Measurements from ENCODE around the gene PTPN1. TPM values are rescaled to one million over a fixed set of nuclear protein-coding genes. Genes with fewer than 3 reads are reported as not detected.

The PTPN1 gene
- total and polyA plus RNA-seq, 10 of the 15 experiments (the other 5 are each of a cell fraction or from before 2014, with no cell fraction given), result 15.9 to 74.7 (median 43.9) TPM

DNA sequence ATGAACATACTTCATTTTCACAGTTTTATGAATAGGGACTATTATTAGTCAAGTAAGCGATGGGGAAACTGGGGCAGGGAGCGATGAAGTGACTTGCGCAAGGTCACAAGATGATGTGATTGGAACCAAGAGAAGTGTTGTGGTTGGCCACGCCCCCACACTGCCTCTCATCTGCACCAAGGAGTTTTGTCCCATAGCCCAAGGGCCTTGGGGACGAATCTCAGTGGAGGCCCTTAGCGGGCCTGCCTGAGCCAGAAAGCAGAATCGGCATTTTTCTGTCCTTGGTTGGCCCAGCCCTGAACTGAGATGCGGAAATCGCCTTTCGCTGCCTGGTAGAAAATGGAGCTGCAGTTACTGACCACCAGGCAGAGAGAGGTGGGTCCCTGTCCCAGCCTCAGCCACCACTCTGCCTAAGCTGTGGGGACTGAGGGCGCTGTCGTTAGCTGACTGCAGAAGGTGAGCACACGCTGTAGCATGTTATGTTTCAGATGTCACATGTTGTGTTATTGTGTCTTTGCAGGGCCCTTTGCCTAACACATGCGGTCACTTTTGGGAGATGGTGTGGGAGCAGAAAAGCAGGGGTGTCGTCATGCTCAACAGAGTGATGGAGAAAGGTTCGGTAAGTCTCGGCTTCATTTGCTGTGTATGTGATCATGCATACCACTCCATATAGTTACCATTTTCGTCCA is 57.8 kb downstream of the PTPN1 start:
- no peaks in the 10 kb centered on the region for H3K9me3 ChIP-seq (replicated peaks; ENCODE audit: control insufficient read depth, insufficient read depth, low read length)
- peaks cover 5% of the 10 kb centered on the region; the same call in 1 of the 2 replicates for H4K20me1 ChIP-seq (ENCODE audit: control insufficient read depth, insufficient read depth)
- peaks cover 31% of the 10 kb centered on the region for H3K79me2 ChIP-seq (ENCODE audit: control insufficient read depth, insufficient read depth, low read length)
- no peak overlapping the region for H3K9ac ChIP-seq (ENCODE audit: control insufficient read depth, insufficient read depth, low read length)
- no peak overlapping the region for H3K4me2 ChIP-seq (ENCODE audit: control insufficient read depth, insufficient read depth)
- no peak overlapping the region for H3K4me3 ChIP-seq
- in situ Hi-C loops (cut with MboI), result no loop called here
- no peaks in the 10 kb centered on the region for H3K27me3 ChIP-seq (replicated peaks in 1 of 2; ENCODE audit: control insufficient read depth in 2 of 2, insufficient read depth in 2 of 2, low read length in 1 of 2)
- WGBS (ENCODE audit: insufficient coverage, insufficient replicate concordance, low lambda C conversion rate, missing lambda C conversion rate), result 84% methylated on average over 18 of the region's 18 CpGs
- peaks cover 20 to 49% of the 10 kb centered on the region in 2 experiments for H3K36me3 ChIP-seq (ENCODE audit: control insufficient read depth in 2 of 2, insufficient read depth in 2 of 2, low read length in 1 of 2)
- ChIA-PET SMC1A (ENCODE audit: uncharacterized antibody, unreplicated experiment) (interaction anchor here (73.1 kb wide), 1 partner anchor 59 kb away, joined by 2799 read pairs; the partner anchor contains the start of gene PTPN1), RAD21 (ENCODE audit: unreplicated experiment) (interaction anchor here (1.6 kb wide), 1 partner anchor 84 kb away, joined by 5 read pairs; no protein-coding TSS in a partner anchor), POLR2A (no interaction called here), CTCF (interaction anchor here (1.4 kb wide), 1 partner anchor 84 kb away, joined by 4 read pairs; no protein-coding TSS in a partner anchor)
- no peak overlapping the region for H2AFZ ChIP-seq (ENCODE audit: control insufficient read depth, low read depth, low read length)
- FAIRE-seq (no peak), DNase-seq (ENCODE audit: low read depth, low spot score) (no peak), ATAC-seq (no peak)
- no TSS peak for BruUV-seq (replicated peaks)
- intact Hi-C loops (cut with micrococcal nuclease; ENCODE audit: unreplicated experiment), result no loop called here
- no peak overlapping the region for H3K27ac ChIP-seq (ENCODE audit: control insufficient read depth, insufficient read depth)
- H3K4me1 ChIP-seq (ENCODE audit: control insufficient read depth, insufficient read depth, low read length), result peaks cover 25% of the 10 kb centered on the region
- TF ChIP-seq FOXK2 (IDR thresholded peaks at IDR 0.05), result no peak
- TF ChIP-seq USF1 (IDR thresholded peaks at IDR 0.05; ENCODE audit: borderline replicate concordance, extremely low read length, insufficient read depth, low read depth, low read length), result no peak
- no peak for TF ChIP-seq RAD21 (IDR thresholded peaks at IDR 0.05; ENCODE audit: insufficient read depth, low read depth, low read length)
- TF ChIP-seq, protein P1, sequence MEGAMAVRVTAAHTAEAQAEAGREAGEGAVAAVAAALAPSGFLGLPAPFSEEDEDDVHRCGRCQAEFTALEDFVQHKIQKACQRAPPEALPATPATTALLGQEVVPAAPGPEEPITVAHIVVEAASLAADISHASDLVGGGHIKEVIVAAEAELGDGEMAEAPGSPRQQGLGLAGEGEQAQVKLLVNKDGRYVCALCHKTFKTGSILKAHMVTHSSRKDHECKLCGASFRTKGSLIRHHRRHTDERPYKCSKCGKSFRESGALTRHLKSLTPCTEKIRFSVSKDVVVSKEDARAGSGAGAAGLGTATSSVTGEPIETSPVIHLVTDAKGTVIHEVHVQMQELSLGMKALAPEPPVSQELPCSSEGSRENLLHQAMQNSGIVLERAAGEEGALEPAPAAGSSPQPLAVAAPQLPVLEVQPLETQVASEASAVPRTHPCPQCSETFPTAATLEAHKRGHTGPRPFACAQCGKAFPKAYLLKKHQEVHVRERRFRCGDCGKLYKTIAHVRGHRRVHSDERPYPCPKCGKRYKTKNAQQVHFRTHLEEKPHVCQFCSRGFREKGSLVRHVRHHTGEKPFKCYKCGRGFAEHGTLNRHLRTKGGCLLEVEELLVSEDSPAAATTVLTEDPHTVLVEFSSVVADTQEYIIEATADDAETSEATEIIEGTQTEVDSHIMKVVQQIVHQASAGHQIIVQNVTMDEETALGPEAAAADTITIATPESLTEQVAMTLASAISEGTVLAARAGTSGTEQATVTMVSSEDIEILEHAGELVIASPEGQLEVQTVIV (IDR thresholded peaks at IDR 0.05; ENCODE audit: borderline replicate concordance, partially characterized antibody), result no peak
- no peak for TF ChIP-seq BCL3 (IDR thresholded peaks at IDR 0.05; ENCODE audit: borderline replicate concordance, insufficient read depth, low read depth, low read length, poor library complexity, severe bottlenecking)
- no peak for TF ChIP-seq ZNF687 (IDR thresholded peaks at IDR 0.05)
- TF ChIP-seq POLR2AphosphoS2 (IDR thresholded peaks at IDR 0.05; ENCODE audit: low read depth, low read length), result no peak
- TF ChIP-seq, protein P2, sequence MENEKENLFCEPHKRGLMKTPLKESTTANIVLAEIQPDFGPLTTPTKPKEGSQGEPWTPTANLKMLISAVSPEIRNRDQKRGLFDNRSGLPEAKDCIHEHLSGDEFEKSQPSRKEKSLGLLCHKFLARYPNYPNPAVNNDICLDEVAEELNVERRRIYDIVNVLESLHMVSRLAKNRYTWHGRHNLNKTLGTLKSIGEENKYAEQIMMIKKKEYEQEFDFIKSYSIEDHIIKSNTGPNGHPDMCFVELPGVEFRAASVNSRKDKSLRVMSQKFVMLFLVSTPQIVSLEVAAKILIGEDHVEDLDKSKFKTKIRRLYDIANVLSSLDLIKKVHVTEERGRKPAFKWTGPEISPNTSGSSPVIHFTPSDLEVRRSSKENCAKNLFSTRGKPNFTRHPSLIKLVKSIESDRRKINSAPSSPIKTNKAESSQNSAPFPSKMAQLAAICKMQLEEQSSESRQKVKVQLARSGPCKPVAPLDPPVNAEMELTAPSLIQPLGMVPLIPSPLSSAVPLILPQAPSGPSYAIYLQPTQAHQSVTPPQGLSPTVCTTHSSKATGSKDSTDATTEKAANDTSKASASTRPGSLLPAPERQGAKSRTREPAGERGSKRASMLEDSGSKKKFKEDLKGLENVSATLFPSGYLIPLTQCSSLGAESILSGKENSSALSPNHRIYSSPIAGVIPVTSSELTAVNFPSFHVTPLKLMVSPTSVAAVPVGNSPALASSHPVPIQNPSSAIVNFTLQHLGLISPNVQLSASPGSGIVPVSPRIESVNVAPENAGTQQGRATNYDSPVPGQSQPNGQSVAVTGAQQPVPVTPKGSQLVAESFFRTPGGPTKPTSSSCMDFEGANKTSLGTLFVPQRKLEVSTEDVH (IDR thresholded peaks at IDR 0.05; ENCODE audit: low read depth, partially characterized antibody), result no peak

All from GM12878 (cell line).